IMR-90 (cell line): Measurements from ENCODE around the gene HSBP1L1.

Source experiments
- CTCF ChIP-seq: conservative IDR thresholded peaks from 2 replicates; pipeline ENCODE4 v1.5.1; 2012; ENCODE audit warnings: mild to moderate bottlenecking, low read depth, low read length, improper control_type of control experiment
- MXI1 ChIP-seq: IDR thresholded peaks from 2 replicates; pipeline ENCODE4 v1.6.1; 2012; ENCODE audit warnings: low read depth, mild to moderate bottlenecking, low read length, moderate library complexity, borderline replicate concordance
- POLR2A ChIP-seq: IDR thresholded peaks from 2 replicates; pipeline ENCODE4 v1.6.1; 2012; ENCODE audit warnings: mild to moderate bottlenecking, low read depth, low read length

- TF ChIP-seq CTCF = no peak
- no peak for TF ChIP-seq MXI1
- no peak for TF ChIP-seq POLR2A
These were observed 18.8 kb downstream of the HSBP1L1 start for GRCh38 chr18:79983253-79983652.
